NCI-H2107 treated with DMSO at 0.1 percent for 48 hours (cell line): ENCODE data around the gene BET1L.

Source experiments
- DNase-seq: peaks from one replicate; lab custom pipeline; 2025; ENCODE audit not compliant: unreplicated experiment; lab: John Stamatoyannopoulos, UW

BET1L gene

GRCh38 chr11:210803-211180 lies 3.6 kb upstream of the BET1L start:
- no peak for DNase-seq

GRCh38 chr11:210122-210802 lies 3.1 kb upstream of the BET1L start:
- no peak for DNase-seq

DNA sequence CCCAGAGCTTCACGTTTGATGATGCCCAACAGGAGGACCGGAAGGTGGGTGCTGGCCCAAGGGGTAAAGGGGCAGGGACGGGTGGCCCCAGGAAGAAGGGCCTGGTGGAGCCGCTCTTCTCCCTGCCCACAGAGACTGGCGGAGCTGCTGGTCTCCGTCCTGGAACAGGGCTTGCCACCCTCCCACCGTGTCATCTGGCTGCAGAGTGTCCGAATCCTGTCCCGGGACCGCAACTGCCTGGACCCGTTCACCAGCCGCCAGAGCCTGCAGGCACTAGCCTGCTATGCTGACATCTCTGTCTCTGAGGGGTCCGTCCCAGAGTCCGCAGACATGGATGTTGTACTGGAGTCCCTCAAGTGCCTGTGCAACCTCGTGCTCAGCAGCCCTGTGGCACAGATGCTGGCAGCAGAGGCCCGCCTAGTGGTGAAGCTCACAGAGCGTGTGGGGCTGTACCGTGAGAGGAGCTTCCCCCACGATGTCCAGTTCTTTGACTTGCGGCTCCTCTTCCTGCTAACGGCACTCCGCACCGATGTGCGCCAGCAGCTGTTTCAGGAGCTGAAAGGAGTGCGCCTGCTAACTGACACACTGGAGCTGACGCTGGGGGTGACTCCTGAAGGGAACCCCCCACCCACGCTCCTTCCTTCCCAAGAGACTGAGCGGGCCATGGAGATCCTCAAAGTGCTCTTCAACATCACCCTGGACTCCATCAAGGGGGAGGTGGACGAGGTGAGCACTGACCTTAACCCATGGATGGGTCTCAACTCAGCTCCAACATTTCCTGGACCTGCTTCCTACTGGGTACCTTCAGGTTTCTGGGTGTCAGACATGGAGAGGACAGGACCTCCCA lies 2.3 kb upstream of the BET1L start:
- DNase-seq = no peak

DNA sequence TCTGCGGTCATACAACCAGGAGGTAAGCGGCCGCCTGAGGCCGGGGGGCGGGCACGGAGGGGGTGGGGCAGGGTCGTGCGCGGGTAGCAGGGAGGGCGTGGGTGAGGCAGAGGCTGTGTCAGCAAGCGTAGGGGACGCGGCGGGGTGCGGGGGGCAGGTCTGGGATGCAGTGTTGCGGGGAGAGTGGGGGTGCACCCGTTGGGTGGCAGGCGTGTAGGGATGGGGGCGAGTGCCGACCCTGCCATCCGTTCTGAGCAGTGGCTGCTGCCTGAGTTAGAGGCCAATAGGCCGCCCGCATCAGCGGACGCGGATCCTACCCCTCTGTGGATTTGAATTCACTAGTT lies 1.7 kb upstream of the BET1L start:
- no peak for DNase-seq

- DNase-seq = peak; percentile 3
These were observed 1.1 kb upstream of the BET1L start for GRCh38 chr11:208181-208916.

GRCh38 chr11:207863-208180 lies 623 bp upstream of the BET1L start:
- no peak for DNase-seq

- no peak for DNase-seq
These were observed 532 bp downstream of the BET1L start for GRCh38 chr11:206526-207207.

DNA sequence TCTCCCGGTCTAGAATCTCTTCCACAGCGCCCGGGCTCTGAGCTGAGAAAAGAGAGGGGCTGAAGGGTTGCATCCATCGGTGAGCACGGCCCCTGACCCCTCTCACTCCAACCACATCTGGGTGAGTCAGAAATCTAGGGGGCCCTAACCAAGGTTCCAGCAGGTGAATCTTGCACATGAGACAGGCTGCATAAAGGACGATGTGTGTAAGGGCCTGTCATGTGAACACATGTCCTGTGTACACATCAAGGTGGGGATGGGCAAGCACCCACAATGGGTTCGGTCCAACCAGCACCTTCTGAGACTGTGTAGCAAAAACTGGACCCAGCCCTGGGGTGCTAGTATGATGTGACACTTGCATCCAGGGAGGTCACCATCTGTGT lies 1.2 kb downstream of the BET1L start:
- no peak for DNase-seq

- no peak for DNase-seq
These were observed 1.8 kb downstream of the BET1L start for GRCh38 chr11:205221-206001.

- DNase-seq = no peak
These were observed 2.6 kb downstream of the BET1L start for GRCh38 chr11:204587-205109.

DNA sequence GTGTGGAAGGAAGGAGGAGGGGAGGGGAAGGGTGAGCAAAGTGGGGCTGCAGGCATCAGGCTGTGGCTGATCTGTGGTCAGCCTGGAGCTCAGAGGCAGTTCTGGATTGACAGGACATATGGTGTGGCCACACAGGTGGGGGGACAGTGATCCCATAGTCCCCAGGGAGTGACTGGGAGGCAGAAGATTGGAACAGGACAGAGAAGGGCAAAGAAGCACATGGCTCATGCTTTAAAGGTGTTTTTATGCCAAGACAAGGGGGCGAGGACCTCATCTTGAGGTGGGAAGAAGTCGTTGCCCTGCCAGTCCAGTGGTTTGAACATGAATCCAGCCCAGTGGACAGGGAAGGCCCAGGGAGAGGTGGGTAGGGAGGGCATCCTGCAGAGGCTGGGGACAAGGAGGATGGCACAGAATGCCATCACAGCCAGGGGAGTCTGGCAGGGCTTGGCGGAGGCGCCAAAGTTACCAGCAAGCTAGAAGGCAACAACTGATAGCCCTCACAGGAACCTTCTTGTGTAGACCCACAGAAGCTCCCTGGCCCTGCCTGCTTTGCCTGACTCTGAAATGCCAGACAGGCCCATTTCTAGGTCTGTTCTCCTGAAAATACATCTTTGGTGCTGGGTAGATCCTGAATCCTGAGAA lies 3.1 kb downstream of the BET1L start:
- no peak for DNase-seq

- no peak for DNase-seq
These were observed 3.9 kb downstream of the BET1L start for GRCh38 chr11:203056-203944.

DNA sequence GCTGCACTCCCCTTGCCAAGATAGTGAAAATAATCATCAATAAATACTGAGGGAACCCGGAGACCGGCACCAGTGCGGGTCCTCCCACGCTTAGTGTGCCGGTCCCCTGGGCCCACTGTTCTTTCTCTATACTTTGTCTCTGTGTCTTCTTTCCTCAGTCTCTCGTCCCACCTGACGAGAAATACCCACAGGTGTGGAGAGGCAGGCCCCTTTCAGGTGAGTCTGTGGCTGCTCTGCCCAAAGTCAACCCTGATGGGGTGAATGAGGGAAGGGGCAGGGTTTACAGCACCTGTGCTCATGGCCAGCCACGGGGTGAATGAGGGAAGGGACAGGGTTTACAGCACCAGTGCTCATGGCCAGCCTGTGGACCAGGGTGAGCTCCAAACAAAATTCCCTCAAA lies 4.7 kb downstream of the BET1L start:
- no peak for DNase-seq

GRCh38 chr11:201966-202365 lies 5.2 kb downstream of the BET1L start:
- no peak for DNase-seq

- no peak for DNase-seq
These were observed 6.8 kb downstream of the BET1L start for GRCh38 chr11:200224-201003.

GRCh38 chr11:199782-200181 lies 7.4 kb downstream of the BET1L start:
- DNase-seq = no peak

GRCh38 chr11:199004-199581 lies 8.1 kb downstream of the BET1L start:
- DNase-seq = no peak

DNA sequence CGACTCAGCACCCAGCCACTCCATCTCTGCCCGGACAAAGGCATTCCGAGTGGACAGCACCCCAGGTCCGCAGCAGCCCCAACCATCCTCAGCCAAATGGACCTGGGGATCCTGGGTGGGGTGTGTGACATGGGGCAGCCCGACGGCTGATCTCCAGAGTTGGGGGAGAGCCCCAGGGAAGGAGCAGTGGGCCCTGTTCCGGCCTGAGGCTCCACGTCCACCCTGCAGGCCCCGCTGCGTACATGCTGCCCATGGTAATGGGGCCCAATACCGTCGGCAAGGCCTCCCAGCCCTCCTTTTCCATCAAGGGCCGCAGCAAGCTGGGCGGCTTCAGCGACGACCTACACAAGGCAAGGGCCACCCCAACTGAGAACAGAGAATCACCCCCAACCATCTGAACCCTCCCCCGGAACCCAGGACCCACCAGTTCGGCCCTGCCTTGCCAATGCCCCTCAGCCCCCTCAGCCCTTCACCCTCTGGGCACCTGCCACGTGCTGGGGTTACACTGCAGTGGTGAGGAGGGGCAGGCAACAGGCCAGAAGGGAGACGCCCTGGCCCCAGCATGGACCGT lies 8.9 kb downstream of the BET1L start:
- DNase-seq = no peak
